B cell (primary cell): Measurements from ENCODE around the gene GUCA1C.

Source experiments
- CTCF ChIP-seq: fragments of 200-600 bp; IDR thresholded peaks from one replicate; pipeline ENCODE4 v1.8.0; 2022; ENCODE audit warnings: antibody characterized with exemption, mild to moderate bottlenecking
- EZH2 ChIP-seq: IDR thresholded peaks from 2 replicates; pipeline ENCODE4 v1.6.1; 2012; ENCODE audit warnings: borderline replicate concordance, low read depth, mild to moderate bottlenecking, moderate library complexity, low read length; ENCODE audit not compliant: insufficient read depth, poor library complexity, severe bottlenecking

GRCh38 chr3:108899530-108899929, 54.1 kb downstream of the GUCA1C start:
- TF ChIP-seq CTCF (no peak), EZH2 (no peak)
